A673 (cell line): ENCODE data around the gene STYXL1. TPM values are rescaled to one million over a fixed set of nuclear protein-coding genes. Genes with fewer than 3 reads are reported as not detected.
"Not testable (repeated sequence)": the region's sequence is repeated elsewhere in the genome, so short reads cannot be mapped to it uniquely, and the experiment has no call there.

Experiments
- BruUV-seq: library from RNA; stranded (reverse); fragments of 400-500 nt; replicated peaks from 2 replicates; lab custom pipeline; 2021; lab: Mats Ljungman, UMichigan
- CTCF ChIA-PET: fragments of 300-600 bp; sonication (Branson Sonifier 250); formaldehyde crosslinking; loops from one replicate; lab custom pipeline; 2022; ENCODE audit warnings: antibody characterized with exemption; lab: Charles Lee
- POLR2A ChIA-PET: fragments of 300-600 bp; sonication (Branson Sonifier 250); formaldehyde crosslinking; loops from one replicate; lab custom pipeline; 2022; ENCODE audit warnings: antibody characterized with exemption; ENCODE audit not compliant: low non-redundant PET; lab: Charles Lee
- DNase-seq: peaks from one replicate; pipeline ENCODE4 v3.0.0-alpha.2; 2015; ENCODE audit warnings: low spot score
- H3K27ac ChIP-seq: fragments of 200-600 bp; sonication (generic); 2 replicates; pipeline ENCODE4 v1.5.1; 2016; ENCODE audit warnings: mixed run types, low read depth, mild to moderate bottlenecking, mixed read lengths, antibody characterized with exemption, low read length; ENCODE audit not compliant: poor library complexity, severe bottlenecking
- H3K27me3 ChIP-seq: fragments of 200-600 bp; sonication (generic); replicated peaks from 2 replicates; pipeline ENCODE4 v1.6.1; 2017; ENCODE audit warnings: mixed run types, low read depth, mild to moderate bottlenecking, mixed read lengths, antibody characterized with exemption, low read length; ENCODE audit not compliant: insufficient read depth, poor library complexity
- H3K36me3 ChIP-seq: fragments of 200-600 bp; sonication (generic); 2 replicates; pipeline ENCODE4 v1.6.1; 2016; ENCODE audit warnings: mixed run types, mild to moderate bottlenecking, mixed read lengths, antibody characterized with exemption, low read length; ENCODE audit not compliant: insufficient read depth, poor library complexity, severe bottlenecking
- H3K4me1 ChIP-seq: fragments of 200-600 bp; sonication (generic); 2 replicates; pipeline ENCODE4 v1.6.1; 2017; ENCODE audit warnings: mixed run types, mild to moderate bottlenecking, mixed read lengths, antibody characterized with exemption, low read length; ENCODE audit not compliant: insufficient read depth, poor library complexity, severe bottlenecking
- H3K4me3 ChIP-seq: fragments of 200-600 bp; sonication (generic); 2 replicates; pipeline ENCODE4 v1.5.1; 2016; ENCODE audit warnings: low read depth, mixed run types, mild to moderate bottlenecking, mixed read lengths, low read length; ENCODE audit not compliant: poor library complexity, severe bottlenecking
- H3K9me3 ChIP-seq: fragments of 200-600 bp; sonication (generic); 2 replicates; pipeline ENCODE4 v1.6.1; 2016; ENCODE audit warnings: mixed run types, low read depth, mild to moderate bottlenecking, mixed read lengths, antibody characterized with exemption, low read length; ENCODE audit not compliant: poor library complexity, severe bottlenecking
- EZH2 ChIP-seq: fragments of 200-600 bp; sonication (generic); IDR thresholded peaks from 2 replicates; pipeline ENCODE4 v1.6.1; 2017; ENCODE audit warnings: borderline replicate concordance, low read depth, mild to moderate bottlenecking, mixed read lengths, antibody characterized with exemption, low read length; ENCODE audit not compliant: poor library complexity, severe bottlenecking
- intact Hi-C: fragments of 100-400 bp; cut with micrococcal nuclease; formaldehyde crosslinking; loops from one replicate; pipeline ENCODE4 v1.10.0; 2022; ENCODE audit not compliant: unreplicated experiment
- total RNA-seq: library from RNA; stranded (reverse); gene quantifications from 2 replicates; pipeline ENCODE4 v1.2.3, GENCODE V29; 2021
- TF ChIP-seq, protein P1 (sequence below): fragments of 300-800, 200-600 bp; sonication (generic); conservative IDR thresholded peaks from 2 replicates; pipeline ENCODE4 v1.5.1; 2017; ENCODE audit warnings: low read depth, mild to moderate bottlenecking, antibody characterized with exemption, low read length, moderate library complexity, mixed read lengths

Gene STYXL1
- total RNA-seq, 1 experiment from 2014 or later, result 36.3 TPM

DNA sequence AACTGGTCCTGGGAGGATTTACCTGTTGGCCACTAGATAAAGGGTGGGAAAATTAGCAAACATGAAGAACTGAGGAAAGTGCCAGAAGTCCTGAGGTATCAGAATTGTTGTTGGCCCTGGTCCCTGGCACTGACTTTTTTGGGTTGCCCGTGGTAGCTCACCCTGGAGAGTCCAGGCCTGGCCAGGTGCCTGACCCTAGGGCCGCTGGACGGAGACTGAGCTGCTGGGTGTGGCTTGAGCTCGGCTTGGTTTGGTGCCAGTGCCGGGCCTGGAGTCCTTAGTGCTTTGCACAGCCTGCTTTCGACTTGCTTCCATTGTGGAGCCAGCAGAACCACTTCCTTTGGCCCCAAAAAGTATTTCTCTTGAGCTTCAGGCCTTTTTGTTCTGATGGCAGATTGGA lies 13.0 kb upstream of the STYXL1 start:
- intact Hi-C loops, result no loop called here
- H3K27me3 ChIP-seq, result no peaks in the 10 kb centered on the region
- no peak for TF ChIP-seq EZH2
- TF ChIP-seq, protein P1, sequence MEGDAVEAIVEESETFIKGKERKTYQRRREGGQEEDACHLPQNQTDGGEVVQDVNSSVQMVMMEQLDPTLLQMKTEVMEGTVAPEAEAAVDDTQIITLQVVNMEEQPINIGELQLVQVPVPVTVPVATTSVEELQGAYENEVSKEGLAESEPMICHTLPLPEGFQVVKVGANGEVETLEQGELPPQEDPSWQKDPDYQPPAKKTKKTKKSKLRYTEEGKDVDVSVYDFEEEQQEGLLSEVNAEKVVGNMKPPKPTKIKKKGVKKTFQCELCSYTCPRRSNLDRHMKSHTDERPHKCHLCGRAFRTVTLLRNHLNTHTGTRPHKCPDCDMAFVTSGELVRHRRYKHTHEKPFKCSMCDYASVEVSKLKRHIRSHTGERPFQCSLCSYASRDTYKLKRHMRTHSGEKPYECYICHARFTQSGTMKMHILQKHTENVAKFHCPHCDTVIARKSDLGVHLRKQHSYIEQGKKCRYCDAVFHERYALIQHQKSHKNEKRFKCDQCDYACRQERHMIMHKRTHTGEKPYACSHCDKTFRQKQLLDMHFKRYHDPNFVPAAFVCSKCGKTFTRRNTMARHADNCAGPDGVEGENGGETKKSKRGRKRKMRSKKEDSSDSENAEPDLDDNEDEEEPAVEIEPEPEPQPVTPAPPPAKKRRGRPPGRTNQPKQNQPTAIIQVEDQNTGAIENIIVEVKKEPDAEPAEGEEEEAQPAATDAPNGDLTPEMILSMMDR, result no peak
- H3K4me3 ChIP-seq, result no peak overlapping the region
- peaks cover 97% of the 10 kb centered on the region for H3K36me3 ChIP-seq
- H3K27ac ChIP-seq, result no peak overlapping the region
- POLR2A ChIA-PET, result interaction anchor here (0.6 kb wide), 1 partner anchor 191 kb away, joined by 4 read pairs; no protein-coding TSS in a partner anchor
- no peaks in the 10 kb centered on the region for H3K9me3 ChIP-seq
- no peaks in the 10 kb centered on the region for H3K4me1 ChIP-seq
- CTCF ChIA-PET, result no interaction called here
- DNase-seq, result no peak
- no TSS peak for BruUV-seq

- CTCF ChIA-PET, intact Hi-C loops, H3K27ac ChIP-seq, H3K27me3 ChIP-seq, H3K9me3 ChIP-seq, H3K4me1 ChIP-seq, POLR2A ChIA-PET, DNase-seq, H3K4me3 ChIP-seq, BruUV-seq: not testable (repeated sequence)
- peaks cover 95% of the 10 kb centered on the region for H3K36me3 ChIP-seq
These were observed 10.9 kb upstream of the STYXL1 start for GRCh38 chr7:76058745-76059144.

- Histone ChIP-seq H3K36me3 (peaks cover 90% of the 10 kb centered on the region), H3K9me3 (no peaks in the 10 kb centered on the region), H3K4me1 (no peaks in the 10 kb centered on the region), H3K4me3 (no peak overlapping the region), H3K27me3 (no peaks in the 10 kb centered on the region), H3K27ac (no peak overlapping the region)
- DNase-seq, result no peak
- no TSS peak for BruUV-seq
- ChIA-PET POLR2A (no interaction called here), CTCF (no interaction called here)
- intact Hi-C loops, result no loop called here
- no peak for TF ChIP-seq EZH2
- TF ChIP-seq, protein P1, result no peak
These were observed 10.0 kb upstream of the STYXL1 start for GRCh38 chr7:76057813-76058145.

- H3K27me3 ChIP-seq, result no peaks in the 10 kb centered on the region
- intact Hi-C loops, result no loop called here
- ChIA-PET CTCF (no interaction called here), POLR2A (no interaction called here)
- H3K9me3 ChIP-seq, result no peaks in the 10 kb centered on the region
- no peak overlapping the region for H3K4me3 ChIP-seq
- no peaks in the 10 kb centered on the region for H3K4me1 ChIP-seq
- no TSS peak for BruUV-seq
- DNase-seq, result no peak
- no peak overlapping the region for H3K27ac ChIP-seq
- TF ChIP-seq, protein P1, result no peak
- TF ChIP-seq EZH2, result no peak
- H3K36me3 ChIP-seq, result peaks cover 85% of the 10 kb centered on the region
These were observed 9.5 kb upstream of the STYXL1 start for GRCh38 chr7:76057103-76057812.
